B cell (primary cell): ENCODE data around the gene SHLD2. TPM values are rescaled to one million over a fixed set of nuclear protein-coding genes. Genes with fewer than 3 reads are reported as not detected.

Source experiments
- ATAC-seq: fragments of 200-7000 bp; cut with Tn5 transposase; one replicate; pipeline ENCODE4 v1.10.0; 2021; ENCODE audit warnings: low read depth, mild to moderate bottlenecking, moderate number of reproducible peaks, moderate library complexity
- CTCF ChIA-PET: fragments of 350-600 bp; sonication (Branson Sonifier 250); formaldehyde crosslinking; loops from one replicate; lab custom pipeline; 2021; ENCODE audit warnings: antibody characterized with exemption, inconsistent platforms; lab: Charles Lee
- POLR2A ChIA-PET: fragments of 350-600 bp; sonication (Branson Sonifier 250); formaldehyde crosslinking; loops from one replicate; lab custom pipeline; 2021; ENCODE audit warnings: antibody characterized with exemption; lab: Charles Lee
- DNase-seq: peaks from one replicate; pipeline ENCODE4 v3.0.0; 2013
- H2AFZ ChIP-seq: 2 replicates; pipeline ENCODE4 v1.6.1; 2012; ENCODE audit warnings: mild to moderate bottlenecking, low read depth, low read length; ENCODE audit not compliant: insufficient read depth, poor library complexity, severe bottlenecking
- H3K27ac ChIP-seq, 2 donors: 1 replicate in 1 of 2; 2 replicates in 1 of 2; pipeline ENCODE4 v1.5.1; 2012 to 2013; ENCODE audit warnings: low read length in 2 of 2, mild to moderate bottlenecking in 2 of 2, moderate library complexity in 1 of 2
- H3K27me3 ChIP-seq, 4 experiments: fragments of 200-600 bp in 1 of 4; sonication (generic) in 1 of 4; replicated peaks in 1 of 4; 1 replicate in 2 of 4; 2 replicates in 2 of 4; pipeline versions ENCODE4 v1.6.1 to v1.7.0; 2013 to 2016; ENCODE audit warnings: low read length in 3 of 4, mild to moderate bottlenecking in 2 of 4, mixed read lengths in 1 of 4, moderate library complexity in 1 of 4; ENCODE audit not compliant: insufficient read depth in 4 of 4, control insufficient read depth in 3 of 4; ENCODE audit errors: control extremely low read depth in 1 of 4
- H3K36me3 ChIP-seq, 2 experiments: replicated peaks in 1 of 2; 1 replicate in 1 of 2; 2 replicates in 1 of 2; pipeline versions ENCODE4 v1.6.1 to v1.7.1; 2013; ENCODE audit warnings: low read length in 1 of 2; ENCODE audit not compliant: insufficient read depth in 2 of 2, control insufficient read depth in 1 of 2; ENCODE audit errors: control extremely low read depth in 1 of 2, extremely low read depth in 1 of 2
- H3K4me1 ChIP-seq, 2 donors: fragments of 200-600 bp in 1 of 2; sonication (generic) in 1 of 2; 1 replicate in 1 of 2; 2 replicates in 1 of 2; pipeline versions ENCODE4 v1.5.1 to v1.6.1; 2013 to 2017; ENCODE audit warnings: low read length in 2 of 2; ENCODE audit not compliant: control insufficient read depth in 2 of 2, insufficient read depth in 2 of 2
- H3K4me2 ChIP-seq: replicated peaks from 2 replicates; pipeline ENCODE3; 2012; ENCODE audit warnings: mild to moderate bottlenecking, low read depth, low read length; ENCODE audit not compliant: poor library complexity, severe bottlenecking
- H3K4me3 ChIP-seq, 5 experiments: fragments of 200-600 bp in 1 of 5; sonication (generic) in 1 of 5; 1 replicate in 3 of 5; 2 replicates in 2 of 5; pipeline versions ENCODE4 v1.5.1 to v1.7.0; 2011 to 2016; ENCODE audit warnings: low read length in 4 of 5, mild to moderate bottlenecking in 4 of 5, low read depth in 2 of 5, control low read depth in 1 of 5, moderate library complexity in 1 of 5; ENCODE audit not compliant: insufficient read depth in 1 of 5; ENCODE audit errors: control extremely low read depth in 1 of 5, extremely low read depth in 1 of 5
- H3K79me2 ChIP-seq: fragments of 200-600 bp; sonication (generic); one replicate; pipeline ENCODE4 v1.6.0; 2016; ENCODE audit warnings: low read length; ENCODE audit not compliant: control insufficient read depth, insufficient read depth
- H3K9ac ChIP-seq: fragments of 200-600 bp; sonication (generic); 2 replicates; pipeline ENCODE4 v1.6.1; 2017; ENCODE audit warnings: mild to moderate bottlenecking, low read length, moderate library complexity
- H3K9me3 ChIP-seq, 3 donors: one replicate each; pipeline versions ENCODE4 v1.6.1 to v1.7.1; 2013; ENCODE audit warnings: low read length in 2 of 3; ENCODE audit not compliant: control insufficient read depth in 2 of 3, insufficient read depth in 1 of 3; ENCODE audit errors: control extremely low read depth in 1 of 3
- H4K20me1 ChIP-seq: 2 replicates; pipeline ENCODE4 v1.6.0; 2012; ENCODE audit warnings: mild to moderate bottlenecking, low read length; ENCODE audit not compliant: insufficient read depth, control insufficient read depth, poor library complexity, severe bottlenecking
- H3K27ac Mint-ChIP-seq: one replicate; pipeline ENCODE4 v1.8.0; 2021; ENCODE audit warnings: mixed read lengths
- H3K27me3 Mint-ChIP-seq: one replicate; pipeline ENCODE4 v1.8.0; 2021; ENCODE audit warnings: mixed read lengths
- H3K4me1 Mint-ChIP-seq: one replicate; pipeline ENCODE4 v1.8.0; 2021; ENCODE audit warnings: mixed read lengths
- H3K4me3 Mint-ChIP-seq: one replicate; pipeline ENCODE4 v1.8.0; 2021; ENCODE audit warnings: mixed read lengths
- H3K9me3 Mint-ChIP-seq: one replicate; pipeline ENCODE4 v1.8.0; 2022; ENCODE audit warnings: mixed read lengths; ENCODE audit not compliant: insufficient read depth
- EZH2 ChIP-seq: IDR thresholded peaks from 2 replicates; pipeline ENCODE4 v1.6.1; 2012; ENCODE audit warnings: borderline replicate concordance, low read depth, mild to moderate bottlenecking, moderate library complexity, low read length; ENCODE audit not compliant: insufficient read depth, poor library complexity, severe bottlenecking
- WGBS: methylation state at CpG from one replicate; pipeline ENCODE4 v1.1.5; 2013; ENCODE audit warnings: missing lambda C conversion rate; ENCODE audit not compliant: insufficient coverage; 5-methylcytosine and 5-hydroxymethylcytosine counted together
- intact Hi-C: fragments of 100-400 bp; cut with micrococcal nuclease; formaldehyde crosslinking; loops from one replicate; pipeline ENCODE4 v1.10.0; 2022
- polyA plus RNA-seq: library from polyadenylated mRNA; depleted of rRNA; stranded (reverse); fragments of >200 nt; gene quantifications from 2 replicates; pipeline ENCODE4 v1.2.3, GENCODE V29; 2012
- total RNA-seq, 2 donors: library from RNA; stranded (reverse); fragments of 120-200 nt in 1 of 2; gene quantifications; 1 replicate in 1 of 2; 2 replicates in 1 of 2; pipeline versions ENCODE4 v1.2.3 to v1.2.4, GENCODE V29; 2013 to 2022
- TF ChIP-seq, protein P1 (sequence below): fragments of 200-600 bp; IDR thresholded peaks from one replicate; pipeline ENCODE4 v1.8.0; 2022; ENCODE audit warnings: antibody characterized with exemption, mild to moderate bottlenecking

The SHLD2 gene
- total and polyA plus RNA-seq, 2 donors (not counting 1 experiment from before 2014, with no cell fraction given): 9.0 to 22.3 TPM

DNA sequence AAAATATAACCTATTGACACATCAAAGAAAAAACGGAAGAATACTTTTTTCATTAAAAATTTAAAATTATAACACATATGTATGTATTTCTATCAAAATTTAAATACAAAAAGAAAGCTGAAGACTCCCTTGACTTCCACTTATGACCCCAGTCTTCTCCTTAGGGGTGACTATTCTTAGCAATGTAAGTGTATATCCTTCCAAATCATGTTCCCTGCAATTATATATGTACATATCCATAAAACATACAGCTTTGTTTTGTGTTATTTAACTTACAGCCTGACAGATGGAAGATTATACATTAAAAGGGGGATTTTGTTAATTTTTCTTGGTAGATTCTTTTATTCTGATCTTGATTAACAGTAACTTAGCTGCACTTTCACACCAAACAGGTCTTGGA is 9.5 kb upstream of the SHLD2 start:
- CTCF ChIA-PET: no interaction called here
- no peak overlapping the region for H3K27ac Mint-ChIP-seq
- peaks cover 0 to 1% of the 10 kb centered on the region in 2 experiments for H3K36me3 ChIP-seq

DNA sequence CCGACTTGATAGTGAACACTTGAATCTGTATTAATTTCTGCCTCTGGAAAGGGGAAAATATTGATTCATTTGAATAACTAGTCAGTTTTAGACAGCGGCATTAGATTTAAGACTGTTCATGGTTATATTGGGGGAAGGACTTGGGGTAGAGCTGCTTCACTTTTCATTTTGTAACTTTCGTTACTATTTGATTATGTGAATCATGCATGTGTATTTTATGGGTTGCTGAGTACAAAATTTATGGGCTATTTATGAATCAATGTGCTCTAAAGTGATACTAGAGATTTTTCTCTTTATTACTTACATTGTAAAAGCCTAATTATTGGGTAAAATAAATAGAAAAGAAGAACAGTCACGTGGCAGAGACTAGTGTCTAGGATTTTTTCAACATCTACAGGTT is 5.3 kb upstream of the SHLD2 start:
- Histone ChIP-seq H3K27me3 (no peaks in the 10 kb centered on the region), H3K9ac (no peak overlapping the region), H3K4me1 (peaks cover 20 to 28% of the 10 kb centered on the region in 2 donors), H3K27ac (no peak overlapping the region), H3K79me2 (peaks cover 91% of the 10 kb centered on the region), H3K36me3 (peaks cover 0 to 1% of the 10 kb centered on the region in 2 experiments), H2AFZ (no peak overlapping the region), H4K20me1 (peaks cover 41% of the 10 kb centered on the region), H3K4me3 (no peak overlapping the region), H3K9me3 (no peaks in the 10 kb centered on the region), H3K4me2 (no peak overlapping the region)
- ATAC-seq (no peak), DNase-seq (no peak)
- no peak overlapping the region for H3K27ac Mint-ChIP-seq
- no peak for TF ChIP-seq EZH2
- TF ChIP-seq, protein P1, sequence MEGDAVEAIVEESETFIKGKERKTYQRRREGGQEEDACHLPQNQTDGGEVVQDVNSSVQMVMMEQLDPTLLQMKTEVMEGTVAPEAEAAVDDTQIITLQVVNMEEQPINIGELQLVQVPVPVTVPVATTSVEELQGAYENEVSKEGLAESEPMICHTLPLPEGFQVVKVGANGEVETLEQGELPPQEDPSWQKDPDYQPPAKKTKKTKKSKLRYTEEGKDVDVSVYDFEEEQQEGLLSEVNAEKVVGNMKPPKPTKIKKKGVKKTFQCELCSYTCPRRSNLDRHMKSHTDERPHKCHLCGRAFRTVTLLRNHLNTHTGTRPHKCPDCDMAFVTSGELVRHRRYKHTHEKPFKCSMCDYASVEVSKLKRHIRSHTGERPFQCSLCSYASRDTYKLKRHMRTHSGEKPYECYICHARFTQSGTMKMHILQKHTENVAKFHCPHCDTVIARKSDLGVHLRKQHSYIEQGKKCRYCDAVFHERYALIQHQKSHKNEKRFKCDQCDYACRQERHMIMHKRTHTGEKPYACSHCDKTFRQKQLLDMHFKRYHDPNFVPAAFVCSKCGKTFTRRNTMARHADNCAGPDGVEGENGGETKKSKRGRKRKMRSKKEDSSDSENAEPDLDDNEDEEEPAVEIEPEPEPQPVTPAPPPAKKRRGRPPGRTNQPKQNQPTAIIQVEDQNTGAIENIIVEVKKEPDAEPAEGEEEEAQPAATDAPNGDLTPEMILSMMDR: no peak
- H3K9me3 Mint-ChIP-seq: no peaks in the 10 kb centered on the region
- H3K4me1 Mint-ChIP-seq: peaks cover 63% of the 10 kb centered on the region
- intact Hi-C loops: loop anchor here (10.0 kb wide), 1 partner anchor 115 kb away; no protein-coding TSS in a partner anchor
- CTCF ChIA-PET: no interaction called here
- 100% methylated on average over 1 of the region's 4 CpGs for WGBS
- H3K27me3 Mint-ChIP-seq: no peaks in the 10 kb centered on the region
- POLR2A ChIA-PET: no interaction called here
- no peak overlapping the region for H3K4me3 Mint-ChIP-seq

More for the DNA sequence above, 9.5 kb upstream of the SHLD2 start:
- TF ChIP-seq EZH2: no peak
- H3K9me3 Mint-ChIP-seq: no peaks in the 10 kb centered on the region
- no peak overlapping the region for H3K27ac ChIP-seq
- H3K79me2 ChIP-seq: peaks cover 79% of the 10 kb centered on the region
- intact Hi-C loops: no loop called here
- peaks cover 51% of the 10 kb centered on the region for H3K4me1 Mint-ChIP-seq
- H3K4me2 ChIP-seq: no peak overlapping the region
- POLR2A ChIA-PET: no interaction called here
- DNase-seq (no peak), ATAC-seq (no peak)
- no peak overlapping the region for H3K4me3 Mint-ChIP-seq
- no peaks in the 10 kb centered on the region for H3K27me3 ChIP-seq
- no peaks in the 10 kb centered on the region for H3K27me3 Mint-ChIP-seq
- no peak overlapping the region for H3K4me3 ChIP-seq
- peaks cover 0 to under 1% (median 0%) of the 10 kb centered on the region in 3 donors for H3K9me3 ChIP-seq
- WGBS: no CpG with 5 or more reads among the region's 1 CpG
- H3K9ac ChIP-seq: no peak overlapping the region
- peaks cover 27% of the 10 kb centered on the region for H4K20me1 ChIP-seq
- H2AFZ ChIP-seq: no peak overlapping the region
- peaks cover 8 to 12% of the 10 kb centered on the region in 2 donors for H3K4me1 ChIP-seq
